Activated CD8-positive, alpha-beta memory T cell treated with anti-CD3 and anti-CD28 coated beads, Interleukin-2, amount 50 U/mL, for 1 hour (primary cell): ENCODE results near the gene CHCHD6.

Experiments used
- DNase-seq: peaks from one replicate; pipeline ENCODE4 v3.0.0-alpha.2; 2020; ENCODE audit errors: extremely low read depth

Gene CHCHD6

GRCh38 chr3:126704494-126705214, 614 bp downstream of the CHCHD6 start:
- no peak for DNase-seq

GRCh38 chr3:126706631-126707030, 2.6 kb downstream of the CHCHD6 start:
- no peak for DNase-seq

GRCh38 chr3:126711121-126711760, 7.2 kb downstream of the CHCHD6 start:
- DNase-seq = no peak

- no peak for DNase-seq
Observed at GRCh38 chr3:126713199-126713598, 9.2 kb downstream of the CHCHD6 start.

- no peak for DNase-seq
Observed at GRCh38 chr3:126714276-126714900, 10.3 kb downstream of the CHCHD6 start.

GRCh38 chr3:126714921-126715320, 10.9 kb downstream of the CHCHD6 start:
- no peak for DNase-seq

- DNase-seq = no peak
Observed at GRCh38 chr3:126715432-126715831, 11.4 kb downstream of the CHCHD6 start.

- DNase-seq = no peak
Observed at GRCh38 chr3:126716057-126716456, 12.0 kb downstream of the CHCHD6 start.

- DNase-seq = no peak
Observed at GRCh38 chr3:126718561-126719445, 14.8 kb downstream of the CHCHD6 start.

- no peak for DNase-seq
Observed at GRCh38 chr3:126720596-126720995, 16.6 kb downstream of the CHCHD6 start.

- no peak for DNase-seq
Observed at GRCh38 chr3:126721246-126721645, 17.2 kb downstream of the CHCHD6 start.

- no peak for DNase-seq
Observed at GRCh38 chr3:126723237-126723636, 19.2 kb downstream of the CHCHD6 start.

- DNase-seq = no peak
Observed at GRCh38 chr3:126723801-126724200, 19.8 kb downstream of the CHCHD6 start.

- DNase-seq = no peak
Observed at GRCh38 chr3:126728680-126729079, 24.6 kb downstream of the CHCHD6 start.

GRCh38 chr3:126730376-126730775, 26.3 kb downstream of the CHCHD6 start:
- DNase-seq = no peak

- no peak for DNase-seq
Observed at GRCh38 chr3:126731044-126731443, 27.0 kb downstream of the CHCHD6 start.

GRCh38 chr3:126732281-126733060, 28.4 kb downstream of the CHCHD6 start:
- DNase-seq = no peak

- DNase-seq = no peak
Observed at GRCh38 chr3:126733061-126733430, 29.0 kb downstream of the CHCHD6 start.

- no peak for DNase-seq
Observed at GRCh38 chr3:126734106-126734723, 30.2 kb downstream of the CHCHD6 start.

- DNase-seq = no peak
Observed at GRCh38 chr3:126737527-126737926, 33.5 kb downstream of the CHCHD6 start.

- DNase-seq = no peak
Observed at GRCh38 chr3:126742057-126742456, 38.0 kb downstream of the CHCHD6 start.
